Activated naive CD4-positive, alpha-beta T cell treated with anti-CD3 and anti-CD28 coated beads, Interleukin-2, amount 50 U/mL, for 72 hours (primary cell): ENCODE measurements around the gene STX1B. TPM values are rescaled to one million over a fixed set of nuclear protein-coding genes. Genes with fewer than 3 reads are reported as not detected.

ENCODE experiments used
- total RNA-seq, 2 donors: library from RNA; stranded (reverse); gene quantifications; one replicate each; pipeline ENCODE4 v1.2.3, GENCODE V29; 2022

Gene STX1B
- total RNA-seq, 2 donors from 2014 or later: 0.87 to 4.5 TPM

Other genes with a start within 250 kb of the STX1B start
- 1 to 10 TPM; 2.6 to 3.6 TPM for gene CFAP119, start 248.6 kb downstream of the STX1B start, total RNA-seq
- 10 to 100 TPM; 68.9 to 74.4 TPM for gene RNF40, start 248.3 kb downstream of the STX1B start, total RNA-seq
- 1 to 10 TPM in 1 of 2 donors, under 1 TPM in 1; 0.16 to 3.6 TPM for gene ZNF629, start 223.4 kb downstream of the STX1B start, total RNA-seq
- gene BCL7C, start 116.6 kb downstream of the STX1B start, total RNA-seq: 10 to 100 TPM; 27.3 to 45.9 TPM
- under 1 TPM; 0.29 to 0.96 TPM for gene CTF1, start 114.0 kb downstream of the STX1B start, total RNA-seq
- 10 to 100 TPM; 24.4 to 36.4 TPM for gene FBXL19, start 87.1 kb downstream of the STX1B start, total RNA-seq
- gene ORAI3, start 61.6 kb downstream of the STX1B start, total RNA-seq: 10 to 100 TPM in 1 of 2 donors, 1 to 10 TPM in 1; 7.3 to 17.1 TPM
- gene SETD1A, start 52.9 kb downstream of the STX1B start, total RNA-seq: 10 to 100 TPM; 24.5 to 34.1 TPM
- 1 to 10 TPM; 4.1 to 9.2 TPM for gene HSD3B7, start 25.4 kb downstream of the STX1B start, total RNA-seq
- 10 to 100 TPM; 63.4 to 66.1 TPM for gene STX4, start 22.9 kb upstream of the STX1B start, total RNA-seq
- gene ZNF668, start 63.6 kb upstream of the STX1B start, total RNA-seq: 10 to 100 TPM; 14.5 to 32.7 TPM
- gene ZNF646, start 63.8 kb upstream of the STX1B start, total RNA-seq: 10 to 100 TPM; 20.2 to 35.6 TPM
- gene PRSS53, start 78.3 kb upstream of the STX1B start, total RNA-seq: 10 to 100 TPM in 1 of 2 donors, 1 to 10 TPM in 1; 7.4 to 12.1 TPM
- gene VKORC1, start 84.2 kb upstream of the STX1B start, total RNA-seq: 10 to 100 TPM; 41.4 to 91.4 TPM
- gene BCKDK, start 97.7 kb upstream of the STX1B start, total RNA-seq: 10 to 100 TPM; 18.3 to 61.0 TPM
- gene KAT8, start 107.0 kb upstream of the STX1B start, total RNA-seq: 10 to 100 TPM; 57.8 to 88.5 TPM
- gene PRSS8, start 125.1 kb upstream of the STX1B start, total RNA-seq: not detected
- 1 to 10 TPM; 1.0 to 1.1 TPM for gene PRSS36, start 139.4 kb upstream of the STX1B start, total RNA-seq
- gene FUS, start 169.5 kb upstream of the STX1B start, total RNA-seq: 100 to 1,000 TPM; 486 to 763 TPM
- gene PYCARD, start 192.1 kb upstream of the STX1B start, total RNA-seq: 10 to 100 TPM in 1 of 2 donors, 1 to 10 TPM in 1; 1.2 to 19.7 TPM
- under 1 TPM; 0.06 to 0.09 TPM for gene TRIM72, start 203.5 kb upstream of the STX1B start, total RNA-seq
- gene PYDC1, start 206.5 kb upstream of the STX1B start, total RNA-seq: not detected
- gene ITGAM, start 249.3 kb upstream of the STX1B start, total RNA-seq: 1 to 10 TPM; 1.5 to 5.5 TPM